Keratinocyte (primary cell): ENCODE measurements around the gene STK33.

Experiments used
- CTCF ChIP-seq, 3 experiments: IDR thresholded peaks in 1 of 3; conservative IDR thresholded peaks in 1 of 3; optimal IDR thresholded peaks in 1 of 3; 2 replicates in 2 of 3; 3 replicates in 1 of 3; pipeline versions ENCODE3 to v1.5.1; 2011; ENCODE audit warnings: low read length in 3 of 3, mild to moderate bottlenecking in 3 of 3, moderate library complexity in 2 of 3, control low read depth in 1 of 3, inconsistent platforms in 1 of 3; ENCODE audit not compliant: insufficient read depth in 2 of 3; ENCODE audit errors: extremely low read depth in 1 of 3
- EZH2 ChIP-seq: IDR thresholded peaks from one replicate; pipeline ENCODE4 v1.6.1; 2012; ENCODE audit warnings: inconsistent platforms, mild to moderate bottlenecking, low read length, moderate library complexity

- TF ChIP-seq CTCF (optimal IDR thresholded peaks at IDR 0.05 in 1 of 3, IDR thresholded peaks at IDR 0.05 in 1 of 3, conservative IDR thresholded peaks at IDR 0.05 in 1 of 3; ENCODE audit: extremely low read depth in 1 of 3, insufficient read depth in 2 of 3, low read length in 3 of 3) (no peak), EZH2 (no peak)
Observed at GRCh38 chr11:8429483-8429882, 164.5 kb downstream of the STK33 start.
